CD4-positive, CD25-positive, alpha-beta regulatory T cell (primary cell): ENCODE measurements around the gene SSBP3. TPM values are rescaled to one million over a fixed set of nuclear protein-coding genes. Genes with fewer than 3 reads are reported as not detected.
"Not testable (repeated sequence)": the region's sequence is repeated elsewhere in the genome, so short reads cannot be mapped to it uniquely, and the experiment has no call there.

ENCODE experiments used
- ATAC-seq, 2 donors: fragments of 150-1000 bp; cut with Tn5 transposase; one replicate each; pipeline ENCODE4 v1.10.0; 2021; ENCODE audit warnings: low read depth in 2 of 2, moderate number of reproducible peaks in 2 of 2, moderate library complexity in 1 of 2
- DNase-seq, 3 donors: peaks; one replicate each; pipeline versions ENCODE4 v3.0.0 to v3.0.0-alpha.2; 2012 to 2022; ENCODE audit warnings: mixed read lengths in 1 of 3
- H3K27ac ChIP-seq: one replicate; pipeline ENCODE4 v1.7.0; 2013; ENCODE audit warnings: mild to moderate bottlenecking, low read length; ENCODE audit not compliant: insufficient read depth, poor library complexity, severe bottlenecking
- H3K27me3 ChIP-seq: one replicate; pipeline ENCODE4 v1.7.0; 2013; ENCODE audit warnings: low read length; ENCODE audit not compliant: control insufficient read depth, insufficient read depth
- H3K36me3 ChIP-seq: one replicate; pipeline ENCODE4 v1.7.0; 2013; ENCODE audit warnings: mild to moderate bottlenecking, low read length, moderate library complexity; ENCODE audit not compliant: control insufficient read depth, insufficient read depth
- H3K4me1 ChIP-seq: 2 replicates; pipeline ENCODE4 v1.7.0; 2013; ENCODE audit warnings: mild to moderate bottlenecking, low read length; ENCODE audit not compliant: insufficient read depth, control insufficient read depth, poor library complexity, severe bottlenecking
- H3K4me3 ChIP-seq: one replicate; pipeline ENCODE4 v1.7.0; 2013; ENCODE audit warnings: low read depth, mild to moderate bottlenecking, low read length, moderate library complexity
- H3K9me3 ChIP-seq, 2 experiments: 1 replicate in 1 of 2; 2 replicates in 1 of 2; pipeline ENCODE4 v1.7.0; 2013; ENCODE audit warnings: low read length in 2 of 2, mild to moderate bottlenecking in 1 of 2, moderate library complexity in 1 of 2; ENCODE audit not compliant: control insufficient read depth in 2 of 2
- H3K27ac Mint-ChIP-seq, 3 donors: one replicate each; pipeline ENCODE4 v1.8.0; 2020 to 2022; ENCODE audit warnings: mild to moderate bottlenecking in 3 of 3, mixed read lengths in 3 of 3, moderate library complexity in 2 of 3
- H3K27me3 Mint-ChIP-seq: one replicate; pipeline ENCODE4 v1.8.0; 2022; ENCODE audit warnings: mild to moderate bottlenecking, mixed read lengths
- H3K36me3 Mint-ChIP-seq: one replicate; pipeline ENCODE4 v1.8.0; 2020; ENCODE audit warnings: mixed read lengths
- H3K4me1 Mint-ChIP-seq, 4 donors: one replicate each; pipeline ENCODE4 v1.8.0; 2020 to 2022; ENCODE audit warnings: mixed read lengths in 4 of 4, mild to moderate bottlenecking in 1 of 4
- H3K4me3 Mint-ChIP-seq, 4 donors: one replicate each; pipeline ENCODE4 v1.8.0; 2020 to 2022; ENCODE audit warnings: mild to moderate bottlenecking in 4 of 4, mixed read lengths in 4 of 4, moderate library complexity in 3 of 4
- H3K9me3 Mint-ChIP-seq, 7 donors: one replicate each; pipeline ENCODE4 v1.8.0; 2020 to 2022; ENCODE audit warnings: mixed read lengths in 7 of 7, mild to moderate bottlenecking in 3 of 7, moderate library complexity in 2 of 7
- polyA plus RNA-seq, 4 donors: library from polyadenylated mRNA; unstranded; fragments of 300-500 nt; fragmentation: Illumina TruSeq; gene quantifications; one replicate each; pipeline ENCODE4 v1.2.3, GENCODE V29; 2021
- total RNA-seq: library from RNA; stranded (reverse); gene quantifications from one replicate; pipeline ENCODE4 v1.2.3, GENCODE V29; 2022

Gene SSBP3
- total and polyA plus RNA-seq, 5 donors from 2014 or later, result 5.4 to 30.6 (median 7.2) TPM

GRCh38 chr1:54238353-54239034 lies 167.7 kb downstream of the SSBP3 start:
- Histone ChIP-seq H3K27ac (no peak overlapping the region), H3K4me3 (no peak overlapping the region), H3K9me3 (no peaks in the 10 kb centered on the region), H3K27me3 (no peaks in the 10 kb centered on the region), H3K4me1 (no peaks in the 10 kb centered on the region), H3K36me3 (peaks cover 31% of the 10 kb centered on the region)
- Mint-ChIP-seq H3K27ac (no peak overlapping the region), H3K4me3 (no peak overlapping the region), H3K27me3 (no peaks in the 10 kb centered on the region), H3K9me3 (no peaks in the 10 kb centered on the region), H3K4me1 (no peaks in the 10 kb centered on the region), H3K36me3 (peaks cover 37% of the 10 kb centered on the region)
- no peak for ATAC-seq
- DNase-seq, result no peak

GRCh38 chr1:54237586-54237985 lies 168.6 kb downstream of the SSBP3 start:
- no peak for ATAC-seq
- Mint-ChIP-seq H3K27me3 (no peaks in the 10 kb centered on the region), H3K4me3 (no peak overlapping the region), H3K9me3 (no peaks in the 10 kb centered on the region), H3K27ac (no peak overlapping the region), H3K4me1 (no peaks in the 10 kb centered on the region), H3K36me3 (peaks cover 32% of the 10 kb centered on the region)
- H3K27ac ChIP-seq, result no peak overlapping the region
- no peak for DNase-seq
- H3K4me1 ChIP-seq, result no peaks in the 10 kb centered on the region
- H3K4me3 ChIP-seq, result no peak overlapping the region
- no peaks in the 10 kb centered on the region for H3K27me3 ChIP-seq
- H3K36me3 ChIP-seq, result peaks cover 25% of the 10 kb centered on the region
- no peaks in the 10 kb centered on the region for H3K9me3 ChIP-seq

GRCh38 chr1:54234284-54234683 lies 171.9 kb downstream of the SSBP3 start:
- ATAC-seq (no peak), DNase-seq (no peak)
- no peak overlapping the region for H3K4me3 ChIP-seq
- Mint-ChIP-seq H3K4me1 (peaks cover 0 to 11% (median 10%) of the 10 kb centered on the region in 4 donors), H3K27ac (no peak overlapping the region), H3K4me3 (no peak overlapping the region), H3K27me3 (no peaks in the 10 kb centered on the region), H3K9me3 (no peaks in the 10 kb centered on the region), H3K36me3 (peaks cover 28% of the 10 kb centered on the region)
- H3K9me3 ChIP-seq, result no peaks in the 10 kb centered on the region
- H3K36me3 ChIP-seq, result peaks cover 17% of the 10 kb centered on the region
- no peak overlapping the region for H3K27ac ChIP-seq
- H3K27me3 ChIP-seq, result no peaks in the 10 kb centered on the region
- H3K4me1 ChIP-seq, result no peaks in the 10 kb centered on the region

- H3K27me3 ChIP-seq, H3K27ac Mint-ChIP-seq, H3K4me1 ChIP-seq, DNase-seq, ATAC-seq, H3K27me3 Mint-ChIP-seq, H3K9me3 Mint-ChIP-seq, H3K27ac ChIP-seq, H3K9me3 ChIP-seq, H3K4me3 ChIP-seq, H3K4me3 Mint-ChIP-seq: not testable (repeated sequence)
- H3K36me3 ChIP-seq, result peaks cover 12% of the 10 kb centered on the region
- peaks cover 0 to 11% (median 11%) of the 10 kb centered on the region in 4 donors for H3K4me1 Mint-ChIP-seq
- peaks cover 24% of the 10 kb centered on the region for H3K36me3 Mint-ChIP-seq
Measured at GRCh38 chr1:54233196-54233595, 173.0 kb downstream of the SSBP3 start.

GRCh38 chr1:54230507-54231339 lies 175.5 kb downstream of the SSBP3 start:
- peak overlapping the region in 2 of 3 donors; percentile 7 to 59 for H3K27ac Mint-ChIP-seq
- H3K4me3 Mint-ChIP-seq, result no peak overlapping the region
- no peaks in the 10 kb centered on the region for H3K27me3 Mint-ChIP-seq
- H3K36me3 ChIP-seq, result no peaks in the 10 kb centered on the region
- no peaks in the 10 kb centered on the region for H3K9me3 ChIP-seq
- peak; percentile 22 to 42 for ATAC-seq
- H3K4me3 ChIP-seq, result no peak overlapping the region
- H3K36me3 Mint-ChIP-seq, result peaks cover 9% of the 10 kb centered on the region
- H3K4me1 Mint-ChIP-seq, result peaks cover 0 to 11% (median 11%) of the 10 kb centered on the region in 4 donors
- peak in 1 of 3 donors; percentile 45 for DNase-seq
- no peaks in the 10 kb centered on the region for H3K27me3 ChIP-seq
- no peaks in the 10 kb centered on the region for H3K4me1 ChIP-seq
- no peaks in the 10 kb centered on the region for H3K9me3 Mint-ChIP-seq
- H3K27ac ChIP-seq, result no peak overlapping the region

- peak overlapping the region in 1 of 4 donors; percentile 39 for H3K4me3 Mint-ChIP-seq
- H3K27ac ChIP-seq, result no peak overlapping the region
Measured at GRCh38 chr1:54229281-54229891, 176.8 kb downstream of the SSBP3 start.

GRCh38 chr1:54228638-54229079 lies 177.5 kb downstream of the SSBP3 start:
- peaks cover 2% of the 10 kb centered on the region for H3K36me3 ChIP-seq
- Mint-ChIP-seq H3K27ac (no peak overlapping the region), H3K4me3 (no peak overlapping the region), H3K4me1 (peaks cover 0 to 11% (median 11%) of the 10 kb centered on the region in 4 donors), H3K36me3 (peaks cover 12% of the 10 kb centered on the region), H3K9me3 (no peaks in the 10 kb centered on the region), H3K27me3 (no peaks in the 10 kb centered on the region)
- no peaks in the 10 kb centered on the region for H3K4me1 ChIP-seq
- H3K27me3 ChIP-seq, result no peaks in the 10 kb centered on the region
- H3K9me3 ChIP-seq, result no peaks in the 10 kb centered on the region
- DNase-seq, result no peak
- ATAC-seq, result no peak
- no peak overlapping the region for H3K27ac ChIP-seq
- no peak overlapping the region for H3K4me3 ChIP-seq

More at GRCh38 chr1:54229281-54229891, 176.8 kb downstream of the SSBP3 start:
- no peaks in the 10 kb centered on the region for H3K9me3 Mint-ChIP-seq
- peaks cover 0 to 11% (median 11%) of the 10 kb centered on the region in 4 donors for H3K4me1 Mint-ChIP-seq
- H3K36me3 Mint-ChIP-seq, result peaks cover 8% of the 10 kb centered on the region
- H3K27ac Mint-ChIP-seq, result peak overlapping the region in 1 of 3 donors; percentile 80
- no peaks in the 10 kb centered on the region for H3K4me1 ChIP-seq
- no peak overlapping the region for H3K4me3 ChIP-seq
- H3K9me3 ChIP-seq, result no peaks in the 10 kb centered on the region
- H3K36me3 ChIP-seq, result peaks cover 2% of the 10 kb centered on the region
- no peaks in the 10 kb centered on the region for H3K27me3 Mint-ChIP-seq
- no peaks in the 10 kb centered on the region for H3K27me3 ChIP-seq
- DNase-seq (peak in 1 of 3 donors; percentile 66), ATAC-seq (peak; percentile 26 to 31)
